Mammary epithelial cell (primary cell): ENCODE results near the gene NDUFB6.

ENCODE experiments used
- CTCF ChIP-seq, 2 donors: IDR thresholded peaks in 1 of 2; conservative IDR thresholded peaks in 1 of 2; 2 replicates each; pipeline ENCODE4 v1.5.1; 2011 to 2012; ENCODE audit warnings: inconsistent platforms in 2 of 2, low read length in 2 of 2, mild to moderate bottlenecking in 2 of 2, control low read depth in 1 of 2, low read depth in 1 of 2; ENCODE audit not compliant: insufficient read depth in 1 of 2; ENCODE audit errors: extremely low read depth in 1 of 2
- EZH2 ChIP-seq: IDR thresholded peaks from 2 replicates; pipeline ENCODE4 v1.6.1; 2012; ENCODE audit warnings: low read length, inconsistent platforms, borderline replicate concordance

DNA sequence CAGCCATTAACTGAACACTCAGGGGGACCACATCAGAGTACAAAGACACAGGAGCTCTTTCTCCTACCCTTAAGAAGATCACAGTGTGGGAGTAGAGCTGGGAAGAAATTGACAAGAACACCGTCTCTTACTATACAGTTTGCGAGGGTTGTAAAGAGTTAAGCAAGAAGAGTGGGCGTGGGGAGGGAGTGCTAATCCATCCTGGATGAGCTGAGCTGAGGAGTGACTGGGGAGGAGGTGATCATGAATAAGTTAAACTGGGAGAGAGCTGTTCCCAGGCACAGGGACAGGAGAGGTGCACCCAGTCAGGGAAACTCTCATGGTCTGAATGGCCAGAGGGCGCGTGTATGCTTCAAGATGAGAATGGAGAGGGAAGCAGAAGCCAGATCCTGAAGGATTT lies 45.3 kb upstream of the NDUFB6 start:
- TF ChIP-seq EZH2: no peak
- no peak for TF ChIP-seq CTCF (conservative IDR thresholded peaks at IDR 0.05 in 1 of 2, IDR thresholded peaks at IDR 0.05 in 1 of 2; ENCODE audit: extremely low read depth in 1 of 2, insufficient read depth in 1 of 2, low read depth in 1 of 2, low read length in 2 of 2)
